ENCODE results near the gene PRR14L. TPM values are rescaled to one million over a fixed set of nuclear protein-coding genes. Genes with fewer than 3 reads are reported as not detected.

Gene PRR14L
- total and polyA plus RNA-seq, 3 donors from 2014 or later: 15.9 to 57.0 (median 52.3) TPM

DNA sequence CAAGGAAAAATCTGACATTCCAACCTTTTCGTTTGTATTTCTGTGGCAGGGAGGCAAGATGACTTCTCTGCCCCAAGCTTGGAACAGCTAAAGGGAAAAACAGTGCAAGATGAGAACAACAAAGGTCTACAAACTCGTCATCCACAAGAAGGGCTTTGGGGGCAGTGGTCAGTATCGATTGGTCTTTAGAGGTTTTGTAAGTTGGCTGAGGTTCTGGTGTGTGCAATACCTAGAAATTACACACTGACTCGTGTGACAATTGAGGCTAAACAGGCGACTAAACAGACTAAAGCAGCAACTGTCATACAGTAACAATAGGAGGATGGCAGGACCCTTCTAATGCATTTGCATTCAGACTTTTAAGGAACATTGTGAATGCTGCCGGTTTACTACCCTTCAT lies 4.9 kb upstream of the PRR14L start:
- TF ChIP-seq POLR2A (IDR thresholded peaks at IDR 0.05): no peak
- TF ChIP-seq, protein P1, sequence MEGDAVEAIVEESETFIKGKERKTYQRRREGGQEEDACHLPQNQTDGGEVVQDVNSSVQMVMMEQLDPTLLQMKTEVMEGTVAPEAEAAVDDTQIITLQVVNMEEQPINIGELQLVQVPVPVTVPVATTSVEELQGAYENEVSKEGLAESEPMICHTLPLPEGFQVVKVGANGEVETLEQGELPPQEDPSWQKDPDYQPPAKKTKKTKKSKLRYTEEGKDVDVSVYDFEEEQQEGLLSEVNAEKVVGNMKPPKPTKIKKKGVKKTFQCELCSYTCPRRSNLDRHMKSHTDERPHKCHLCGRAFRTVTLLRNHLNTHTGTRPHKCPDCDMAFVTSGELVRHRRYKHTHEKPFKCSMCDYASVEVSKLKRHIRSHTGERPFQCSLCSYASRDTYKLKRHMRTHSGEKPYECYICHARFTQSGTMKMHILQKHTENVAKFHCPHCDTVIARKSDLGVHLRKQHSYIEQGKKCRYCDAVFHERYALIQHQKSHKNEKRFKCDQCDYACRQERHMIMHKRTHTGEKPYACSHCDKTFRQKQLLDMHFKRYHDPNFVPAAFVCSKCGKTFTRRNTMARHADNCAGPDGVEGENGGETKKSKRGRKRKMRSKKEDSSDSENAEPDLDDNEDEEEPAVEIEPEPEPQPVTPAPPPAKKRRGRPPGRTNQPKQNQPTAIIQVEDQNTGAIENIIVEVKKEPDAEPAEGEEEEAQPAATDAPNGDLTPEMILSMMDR (IDR thresholded peaks at IDR 0.05): no peak

DNA sequence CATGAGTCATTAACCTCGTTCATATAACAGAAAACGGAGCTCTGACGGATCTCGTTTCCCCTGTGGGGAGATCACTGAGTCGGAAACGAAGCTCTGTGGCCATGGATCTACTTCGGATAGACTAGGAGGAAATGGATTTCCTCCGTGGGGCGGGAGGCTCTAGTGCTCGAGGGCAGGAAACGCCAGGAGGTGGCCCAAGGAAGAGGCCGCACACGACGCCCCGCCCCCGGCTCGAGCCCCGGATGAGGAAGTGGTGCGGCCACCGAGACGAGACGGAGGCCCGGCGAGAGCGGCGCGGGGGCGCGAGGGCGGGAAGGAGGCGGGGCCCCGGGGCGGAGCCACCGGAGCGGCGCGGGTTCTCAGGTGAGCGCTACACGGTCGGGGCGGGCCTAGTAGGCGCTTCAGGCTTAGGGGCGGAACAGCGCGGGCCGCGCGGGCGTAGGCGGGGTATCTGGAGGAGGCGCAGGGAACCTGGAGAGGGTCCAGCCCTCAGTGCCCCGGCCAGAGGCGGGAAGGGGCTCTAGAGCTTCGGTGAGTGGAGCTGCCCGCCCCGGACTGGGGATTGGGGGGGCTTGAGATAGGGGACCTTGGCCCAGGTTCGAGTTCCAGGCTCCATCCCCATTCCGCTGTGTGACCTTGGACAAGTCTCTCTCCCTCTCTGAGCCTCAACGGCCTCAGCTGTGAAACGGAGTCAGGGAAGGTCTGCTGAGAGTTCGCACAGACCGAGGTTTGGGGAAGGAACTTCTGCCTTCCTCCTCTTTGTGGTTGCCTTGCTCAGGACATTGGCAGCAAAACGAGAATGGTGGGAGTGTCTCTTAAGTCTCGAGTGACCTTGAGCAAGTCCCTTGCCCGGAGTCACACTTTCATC lies 3.9 kb upstream of the PRR14L start, which contains the start of gene DEPDC5:
DEPDC5 (plus strand) TSS at position 386 of the 868 bp plus-strand sequence. CDS start 903 bp downstream, outside the sequence.
- peak; percentile 96 for DNase-seq
- H3K36me3 ChIP-seq (ENCODE audit: low read depth, missing control alignments): no peaks in the 10 kb centered on the region
- no peak for TF ChIP-seq POLR2A (IDR thresholded peaks at IDR 0.05)
- TF ChIP-seq, protein P1 (IDR thresholded peaks at IDR 0.05): peak in 1 of 3 experiments; percentile 5
- intact Hi-C loops (cut with DNase I; ENCODE audit: low total_unique reads): no loop called here
- peaks cover 34% of the 10 kb centered on the region for H3K4me1 ChIP-seq
- peak within 1 kb of the TSS; percentile 75 to 89 for H3K4me3 ChIP-seq
- H3K9me3 ChIP-seq: no peaks in the 10 kb centered on the region
- no peaks in the 10 kb centered on the region for H3K27me3 ChIP-seq
- H3K27ac ChIP-seq: peak within 1 kb of the TSS; percentile 77 to 85
- 1 to 4% methylated on average over 12 to 59 of the region's 65 CpGs for WGBS, 2 donors

More for the DNA sequence above, 4.9 kb upstream of the PRR14L start:
- 16 to 17% methylated on average over 6 of the region's 6 CpGs for WGBS, 2 donors
- Histone ChIP-seq H3K27me3 (no peaks in the 10 kb centered on the region), H3K4me3 (peak overlapping the region in 1 of 2 donors; percentile 75), H3K4me1 (peaks cover 31% of the 10 kb centered on the region), H3K9me3 (no peaks in the 10 kb centered on the region), H3K36me3 (ENCODE audit: low read depth, missing control alignments) (no peaks in the 10 kb centered on the region), H3K27ac (peak overlapping the region; percentile 77 to 85)
- DNase-seq: no peak
- intact Hi-C loops (cut with DNase I; ENCODE audit: low total_unique reads): no loop called here

DNA sequence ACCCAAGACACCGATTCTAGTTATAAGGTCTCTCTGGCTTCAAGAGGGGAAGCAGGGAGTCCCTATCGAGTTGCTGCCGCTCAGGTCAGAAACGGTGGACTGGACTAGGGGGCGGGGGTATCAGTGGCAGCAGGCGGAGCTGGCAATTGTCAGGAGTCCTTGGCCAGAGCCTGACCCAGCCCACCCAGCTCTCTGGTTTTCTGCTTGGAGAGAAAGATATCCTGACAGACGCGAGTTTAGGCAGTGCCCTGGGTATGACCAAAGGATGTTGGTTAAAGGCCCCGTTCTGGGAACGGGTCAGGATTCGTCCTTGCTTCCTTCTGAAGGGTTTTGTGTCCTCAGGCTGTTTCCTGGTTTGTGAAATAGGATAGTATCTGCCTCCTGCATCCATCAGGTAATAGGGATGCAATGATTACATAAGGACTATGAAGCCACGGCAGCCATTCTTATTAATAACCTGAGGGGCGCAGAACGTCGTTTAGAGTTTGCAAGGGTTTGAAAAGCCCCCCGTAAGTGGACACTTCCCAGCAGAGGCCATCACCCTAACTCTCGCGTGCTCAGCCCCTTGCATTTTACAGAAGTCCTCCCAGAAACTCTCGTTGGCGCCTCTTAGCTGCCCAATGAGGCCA lies 3.2 kb upstream of the PRR14L start:
- H3K27ac ChIP-seq: peak overlapping the region; percentile 77 to 85
- WGBS, 2 donors: 1 to 3% methylated on average over 20 of the region's 20 CpGs
- peaks cover 41% of the 10 kb centered on the region for H3K4me1 ChIP-seq
- H3K9me3 ChIP-seq: no peaks in the 10 kb centered on the region
- H3K27me3 ChIP-seq: no peaks in the 10 kb centered on the region
- DNase-seq: peak; percentile 50
- intact Hi-C loops (cut with DNase I; ENCODE audit: low total_unique reads): no loop called here
- TF ChIP-seq, protein P1 (IDR thresholded peaks at IDR 0.05): no peak
- TF ChIP-seq POLR2A (IDR thresholded peaks at IDR 0.05): no peak
- H3K4me3 ChIP-seq: peak overlapping the region; percentile 75 to 89
- no peaks in the 10 kb centered on the region for H3K36me3 ChIP-seq (ENCODE audit: low read depth, missing control alignments)

DNA sequence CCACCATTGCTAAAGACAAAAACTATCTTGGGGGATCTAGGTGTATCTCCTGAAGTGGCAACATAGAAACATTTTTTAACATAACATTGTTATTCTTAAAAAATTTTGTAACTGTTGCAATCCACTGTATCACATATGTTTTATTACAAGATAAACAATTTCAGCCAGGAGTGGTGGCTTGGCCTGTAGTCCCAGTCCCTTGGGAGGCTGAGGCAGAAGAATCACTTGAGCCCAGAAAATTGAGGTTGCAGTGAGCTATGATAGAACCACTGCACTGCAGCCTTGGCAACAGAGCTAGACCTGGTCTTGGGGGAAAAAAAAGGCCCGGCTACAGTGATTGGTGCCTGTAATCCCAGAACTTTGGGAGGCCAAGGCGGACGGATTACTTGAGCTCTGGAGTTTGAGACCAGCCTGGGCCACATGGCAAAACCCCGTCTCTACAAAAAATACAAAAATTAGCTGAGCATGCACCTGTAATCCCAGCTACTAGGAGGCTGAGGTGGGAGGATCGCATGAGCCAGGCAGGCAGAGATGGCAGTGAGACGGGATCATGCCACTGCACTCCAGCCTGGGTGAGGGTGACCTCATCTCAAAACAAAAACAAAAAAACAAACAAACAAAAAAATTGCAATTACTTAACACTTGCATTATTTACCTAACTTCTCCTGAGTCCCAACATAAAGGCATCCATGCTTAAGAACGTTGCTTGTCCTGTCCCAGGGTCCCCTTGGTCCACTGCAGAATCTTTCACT lies 2.3 kb upstream of the PRR14L start:
- H3K4me3 ChIP-seq: no peak overlapping the region
- intact Hi-C loops (cut with DNase I; ENCODE audit: low total_unique reads): no loop called here
- H3K36me3 ChIP-seq (ENCODE audit: low read depth, missing control alignments): no peaks in the 10 kb centered on the region
- no peak for TF ChIP-seq POLR2A (IDR thresholded peaks at IDR 0.05)
- TF ChIP-seq, protein P1 (IDR thresholded peaks at IDR 0.05): no peak
- peak; percentile 50 for DNase-seq
- H3K4me1 ChIP-seq: peaks cover 45% of the 10 kb centered on the region
- H3K27ac ChIP-seq: peak overlapping the region in 1 of 2 donors; percentile 85
- 60 to 61% methylated on average over 7 of the region's 7 CpGs for WGBS, 2 donors
- H3K27me3 ChIP-seq: no peaks in the 10 kb centered on the region
- no peaks in the 10 kb centered on the region for H3K9me3 ChIP-seq

Data from testis (tissue), 3 donors.